Measurements from ENCODE around the gene DPF1. TPM values are rescaled to one million over a fixed set of nuclear protein-coding genes. Genes with fewer than 3 reads are reported as not detected.

The DPF1 gene
- total and polyA plus RNA-seq, 2 donors (not counting 1 experiment from before 2014, with no cell fraction given), result not detected

DNA sequence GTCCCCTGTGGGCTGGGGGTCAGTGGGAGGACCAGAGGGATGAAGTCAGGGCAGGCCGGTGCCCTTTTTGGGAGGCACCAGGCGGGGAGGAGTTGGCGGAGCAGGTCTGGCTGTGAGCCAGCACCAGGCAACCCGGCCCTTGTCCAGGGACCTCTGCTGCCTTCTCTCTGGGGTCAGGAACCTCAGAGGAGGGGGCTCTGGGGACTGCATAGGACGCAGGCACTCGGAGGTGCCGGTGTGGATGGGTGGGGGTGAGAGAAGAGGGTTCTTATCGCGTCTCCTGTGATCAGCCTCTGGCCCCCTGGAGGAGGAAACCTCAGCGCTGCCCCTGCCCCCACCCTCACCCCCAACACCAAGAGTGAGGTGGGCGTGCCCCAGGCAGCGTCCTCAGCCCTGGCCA is 16.5 kb downstream of the DPF1 start:
- ChIA-PET CTCF (no interaction called here), POLR2A (no interaction called here)
- H3K4me1 Mint-ChIP-seq, result peaks cover 17% of the 10 kb centered on the region
- Histone ChIP-seq H3K4me2 (replicated peaks; ENCODE audit: low read depth, low read length, poor library complexity, severe bottlenecking) (no peak overlapping the region), H4K20me1 (ENCODE audit: control insufficient read depth, insufficient read depth, low read length, poor library complexity, severe bottlenecking) (peaks cover 62% of the 10 kb centered on the region), H3K4me1 (ENCODE audit: control insufficient read depth in 2 of 2, insufficient read depth in 2 of 2, low read length in 2 of 2) (peaks cover 19 to 21% of the 10 kb centered on the region in 2 donors), H3K9ac (ENCODE audit: low read length) (no peak overlapping the region), H3K79me2 (ENCODE audit: control insufficient read depth, insufficient read depth, low read length) (no peaks in the 10 kb centered on the region), H3K9me3 (ENCODE audit: control extremely low read depth in 1 of 3, control insufficient read depth in 2 of 3, insufficient read depth in 1 of 3, low read length in 2 of 3) (peaks cover 0 to 6% (median 0%) of the 10 kb centered on the region in 3 donors), H3K4me3 (ENCODE audit: control extremely low read depth in 1 of 5, extremely low read depth in 1 of 5, insufficient read depth in 1 of 5, low read depth in 2 of 5, low read length in 4 of 5) (no peak overlapping the region), H2AFZ (ENCODE audit: insufficient read depth, low read depth, low read length, poor library complexity, severe bottlenecking) (no peak overlapping the region), H3K36me3 (replicated peaks in 1 of 2; ENCODE audit: control extremely low read depth in 1 of 2, control insufficient read depth in 1 of 2, extremely low read depth in 1 of 2, insufficient read depth in 2 of 2, low read length in 1 of 2) (peaks cover 0 to 42% of the 10 kb centered on the region in 2 experiments), H3K27ac (ENCODE audit: low read length in 2 of 2) (no peak overlapping the region), H3K27me3 (replicated peaks in 1 of 4; ENCODE audit: control extremely low read depth in 1 of 4, control insufficient read depth in 3 of 4, insufficient read depth in 4 of 4, low read length in 3 of 4) (peaks cover 0 to 35% (median 15%) of the 10 kb centered on the region in 4 experiments)
- ATAC-seq (ENCODE audit: low read depth) (no peak), DNase-seq (no peak)
- H3K27me3 Mint-ChIP-seq, result peaks cover 15% of the 10 kb centered on the region
- no peak overlapping the region for H3K4me3 Mint-ChIP-seq
- H3K27ac Mint-ChIP-seq, result no peak overlapping the region
- TF ChIP-seq, protein P1, sequence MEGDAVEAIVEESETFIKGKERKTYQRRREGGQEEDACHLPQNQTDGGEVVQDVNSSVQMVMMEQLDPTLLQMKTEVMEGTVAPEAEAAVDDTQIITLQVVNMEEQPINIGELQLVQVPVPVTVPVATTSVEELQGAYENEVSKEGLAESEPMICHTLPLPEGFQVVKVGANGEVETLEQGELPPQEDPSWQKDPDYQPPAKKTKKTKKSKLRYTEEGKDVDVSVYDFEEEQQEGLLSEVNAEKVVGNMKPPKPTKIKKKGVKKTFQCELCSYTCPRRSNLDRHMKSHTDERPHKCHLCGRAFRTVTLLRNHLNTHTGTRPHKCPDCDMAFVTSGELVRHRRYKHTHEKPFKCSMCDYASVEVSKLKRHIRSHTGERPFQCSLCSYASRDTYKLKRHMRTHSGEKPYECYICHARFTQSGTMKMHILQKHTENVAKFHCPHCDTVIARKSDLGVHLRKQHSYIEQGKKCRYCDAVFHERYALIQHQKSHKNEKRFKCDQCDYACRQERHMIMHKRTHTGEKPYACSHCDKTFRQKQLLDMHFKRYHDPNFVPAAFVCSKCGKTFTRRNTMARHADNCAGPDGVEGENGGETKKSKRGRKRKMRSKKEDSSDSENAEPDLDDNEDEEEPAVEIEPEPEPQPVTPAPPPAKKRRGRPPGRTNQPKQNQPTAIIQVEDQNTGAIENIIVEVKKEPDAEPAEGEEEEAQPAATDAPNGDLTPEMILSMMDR (IDR thresholded peaks at IDR 0.05), result no peak
- TF ChIP-seq EZH2 (IDR thresholded peaks at IDR 0.05; ENCODE audit: borderline replicate concordance, insufficient read depth, low read depth, low read length, poor library complexity, severe bottlenecking), result no peak
- no peaks in the 10 kb centered on the region for H3K9me3 Mint-ChIP-seq (ENCODE audit: insufficient read depth)
- WGBS (ENCODE audit: insufficient coverage), result 94% methylated on average over 4 of the region's 12 CpGs
- intact Hi-C loops (cut with micrococcal nuclease), result no loop called here

DNA sequence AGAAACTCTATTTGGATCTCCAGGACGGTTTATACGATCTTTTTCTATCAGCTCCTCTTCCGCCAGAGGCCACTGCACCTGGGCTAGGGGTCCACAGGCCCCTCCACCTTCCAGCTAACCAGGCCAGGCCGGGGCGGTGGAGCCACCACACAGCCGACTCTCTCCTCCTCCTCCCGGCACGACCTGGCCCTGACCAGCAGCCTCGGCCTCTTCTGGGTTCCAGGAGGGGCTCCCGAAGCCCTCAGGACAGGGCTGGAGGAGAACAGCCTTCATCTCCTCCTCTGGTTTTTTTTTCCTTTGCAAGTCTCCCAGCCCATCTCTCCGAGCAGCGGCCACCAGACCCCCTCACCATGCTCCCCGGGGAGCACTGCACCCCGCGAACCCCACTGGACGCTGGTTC is 17.1 kb downstream of the DPF1 start:
- Histone ChIP-seq H3K4me2 (replicated peaks; ENCODE audit: low read depth, low read length, poor library complexity, severe bottlenecking) (no peak overlapping the region), H3K9me3 (ENCODE audit: control extremely low read depth in 1 of 3, control insufficient read depth in 2 of 3, insufficient read depth in 1 of 3, low read length in 2 of 3) (peaks cover 0 to 6% (median 0%) of the 10 kb centered on the region in 3 donors), H3K4me1 (ENCODE audit: control insufficient read depth in 2 of 2, insufficient read depth in 2 of 2, low read length in 2 of 2) (peaks cover 19 to 21% of the 10 kb centered on the region in 2 donors), H2AFZ (ENCODE audit: insufficient read depth, low read depth, low read length, poor library complexity, severe bottlenecking) (no peak overlapping the region), H3K27ac (ENCODE audit: low read length in 2 of 2) (no peak overlapping the region), H3K9ac (ENCODE audit: low read length) (no peak overlapping the region), H3K4me3 (ENCODE audit: control extremely low read depth in 1 of 5, extremely low read depth in 1 of 5, insufficient read depth in 1 of 5, low read depth in 2 of 5, low read length in 4 of 5) (no peak overlapping the region), H4K20me1 (ENCODE audit: control insufficient read depth, insufficient read depth, low read length, poor library complexity, severe bottlenecking) (peaks cover 64% of the 10 kb centered on the region), H3K79me2 (ENCODE audit: control insufficient read depth, insufficient read depth, low read length) (no peaks in the 10 kb centered on the region), H3K27me3 (replicated peaks in 1 of 4; ENCODE audit: control extremely low read depth in 1 of 4, control insufficient read depth in 3 of 4, insufficient read depth in 4 of 4, low read length in 3 of 4) (peaks cover 0 to 35% (median 15%) of the 10 kb centered on the region in 4 experiments), H3K36me3 (replicated peaks in 1 of 2; ENCODE audit: control extremely low read depth in 1 of 2, control insufficient read depth in 1 of 2, extremely low read depth in 1 of 2, insufficient read depth in 2 of 2, low read length in 1 of 2) (peaks cover 0 to 45% of the 10 kb centered on the region in 2 experiments)
- intact Hi-C loops (cut with micrococcal nuclease), result no loop called here
- WGBS (ENCODE audit: insufficient coverage), result 97% methylated on average over 14 of the region's 16 CpGs
- no peak overlapping the region for H3K4me3 Mint-ChIP-seq
- CTCF ChIA-PET, result no interaction called here
- POLR2A ChIA-PET, result no interaction called here
- H3K4me1 Mint-ChIP-seq, result peaks cover 17% of the 10 kb centered on the region
- H3K27ac Mint-ChIP-seq, result no peak overlapping the region
- peaks cover 15% of the 10 kb centered on the region for H3K27me3 Mint-ChIP-seq
- TF ChIP-seq EZH2 (IDR thresholded peaks at IDR 0.05; ENCODE audit: borderline replicate concordance, insufficient read depth, low read depth, low read length, poor library complexity, severe bottlenecking), result no peak
- no peaks in the 10 kb centered on the region for H3K9me3 Mint-ChIP-seq (ENCODE audit: insufficient read depth)
- ATAC-seq (ENCODE audit: low read depth) (no peak), DNase-seq (no peak)
